Activated CD4-positive, alpha-beta T cell treated with anti-CD3 and anti-CD28 coated beads, Interleukin-2, amount 50 U/mL, for 1 hour (primary cell): ENCODE measurements around the gene STX18.
"Not testable (repeated sequence)": the region's sequence is repeated elsewhere in the genome, so short reads cannot be mapped to it uniquely, and the experiment has no call there.

ENCODE experiments used
- DNase-seq: peaks from one replicate; pipeline ENCODE4 v3.0.0-alpha.2; 2020

The STX18 gene

DNA sequence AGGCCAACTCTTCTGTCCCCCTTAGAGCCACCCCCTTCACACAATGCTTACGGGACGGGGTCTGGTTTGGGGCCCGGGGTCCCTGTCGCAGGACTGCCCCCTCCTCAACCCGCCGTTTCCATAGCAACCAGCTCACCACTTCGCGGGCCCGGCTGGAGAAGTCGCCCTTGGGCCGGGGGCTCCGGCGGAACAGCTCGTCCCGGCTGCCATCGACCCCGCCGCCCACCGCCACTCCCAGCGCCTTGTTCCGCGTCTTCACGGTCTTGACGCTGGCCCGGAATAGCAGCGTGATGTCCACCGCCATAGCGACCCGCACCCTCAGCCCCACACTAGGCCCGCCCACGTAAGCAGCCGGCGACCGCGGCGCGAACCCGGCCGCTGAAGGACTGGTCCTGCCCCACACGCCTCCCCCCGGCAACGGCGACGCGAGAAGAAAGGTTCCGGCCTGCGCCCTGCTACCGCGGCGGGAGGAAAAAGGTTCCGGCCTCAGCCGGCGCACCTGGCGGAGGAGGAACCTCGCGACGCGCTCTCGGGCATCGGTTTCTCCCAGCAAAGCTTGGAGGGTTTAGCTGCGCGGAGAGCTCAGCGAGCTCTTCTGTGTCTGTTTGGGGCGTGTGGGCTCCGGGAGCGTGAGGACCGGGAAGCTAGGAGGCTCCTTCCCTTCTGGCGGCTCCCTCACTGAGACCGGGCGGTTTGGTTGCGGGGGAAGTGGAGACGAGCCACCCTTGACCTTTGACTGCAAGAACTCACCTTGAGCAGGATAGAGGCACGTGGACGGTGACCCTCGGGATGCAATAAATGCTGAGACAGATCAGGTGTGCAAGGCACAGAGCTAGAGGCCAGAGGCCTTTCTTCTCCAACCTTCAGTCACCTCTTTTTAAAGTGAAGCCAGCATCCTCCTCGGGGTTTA lies at the start of gene STX18:
STX18 (minus strand) TSS at position 388 of the 910 bp plus-strand sequence; CDS start at position 304, 84 bp downstream.
- DNase-seq = peak; percentile 88

GRCh38 chr4:4591071-4591470 lies 49.2 kb upstream of the STX18 start:
- no peak for DNase-seq

DNA sequence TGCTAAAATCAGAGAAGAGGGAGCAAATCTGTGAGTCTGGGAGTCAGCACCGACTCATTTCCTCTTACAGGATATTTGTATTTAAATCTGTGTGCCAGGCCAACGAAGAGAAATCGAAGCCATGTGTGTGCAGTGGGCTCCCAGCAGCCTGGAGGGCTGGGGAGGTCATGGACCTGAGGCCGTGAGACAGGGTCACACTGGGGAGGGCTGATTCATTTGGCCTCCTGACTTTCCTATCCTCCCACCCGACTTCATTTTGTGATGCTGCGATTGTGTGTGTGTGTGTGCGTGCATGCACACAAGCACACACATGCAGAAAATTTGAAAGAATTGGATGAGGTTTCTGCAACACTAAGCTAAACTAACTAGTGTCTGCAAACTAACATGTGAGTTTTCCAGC lies 48.7 kb upstream of the STX18 start:
- DNase-seq = no peak

DNA sequence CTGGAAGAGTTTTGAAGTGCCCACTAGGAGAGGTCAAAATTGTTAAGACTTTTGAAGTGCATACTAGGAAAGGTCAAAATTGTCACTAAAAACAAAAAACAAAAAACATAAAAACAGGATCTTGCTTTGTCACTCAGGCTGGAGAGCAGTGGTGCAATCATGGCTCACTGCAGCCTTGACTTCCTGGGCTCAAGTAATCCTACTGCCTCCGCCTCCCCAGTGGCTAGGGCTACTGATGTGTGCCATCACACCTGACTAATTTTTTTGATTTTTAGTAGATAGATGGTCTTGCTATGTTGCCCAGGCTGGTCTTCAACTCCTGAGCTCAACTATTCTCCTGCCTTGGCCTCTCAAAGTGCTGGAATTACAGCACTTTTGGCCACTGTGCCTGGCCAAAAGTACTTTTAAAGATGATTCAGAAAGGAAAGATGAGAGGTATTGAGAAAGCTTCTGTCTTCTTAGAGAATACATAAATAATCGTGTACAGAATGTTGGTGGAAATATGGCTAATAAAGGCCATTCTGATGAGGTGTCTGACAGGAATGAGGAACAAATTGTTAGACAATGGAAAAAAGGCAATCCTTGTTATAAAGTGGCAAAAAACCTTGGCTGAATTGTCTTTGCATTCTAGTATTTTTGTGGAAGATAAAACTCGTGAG lies 43.3 kb upstream of the STX18 start:
- DNase-seq = no peak

DNA sequence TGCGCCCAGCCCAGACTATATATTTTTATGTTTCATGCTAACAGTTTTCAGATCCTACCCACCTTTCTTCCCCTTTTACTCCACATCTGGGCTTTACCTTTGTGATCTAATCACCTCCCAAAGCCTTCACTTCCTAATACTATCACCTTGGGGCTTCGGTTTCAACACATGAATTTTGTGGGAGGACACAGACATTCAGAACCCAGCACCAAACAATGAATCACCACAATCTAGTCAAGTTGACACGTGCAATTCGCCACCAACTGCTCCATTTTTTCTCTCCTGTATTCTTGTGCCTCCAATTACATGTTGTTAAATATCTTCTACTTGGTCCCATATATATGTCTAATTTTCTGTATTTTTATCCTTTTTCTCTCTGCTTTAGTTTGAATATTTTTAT lies 41.8 kb upstream of the STX18 start:
- DNase-seq = no peak

DNA sequence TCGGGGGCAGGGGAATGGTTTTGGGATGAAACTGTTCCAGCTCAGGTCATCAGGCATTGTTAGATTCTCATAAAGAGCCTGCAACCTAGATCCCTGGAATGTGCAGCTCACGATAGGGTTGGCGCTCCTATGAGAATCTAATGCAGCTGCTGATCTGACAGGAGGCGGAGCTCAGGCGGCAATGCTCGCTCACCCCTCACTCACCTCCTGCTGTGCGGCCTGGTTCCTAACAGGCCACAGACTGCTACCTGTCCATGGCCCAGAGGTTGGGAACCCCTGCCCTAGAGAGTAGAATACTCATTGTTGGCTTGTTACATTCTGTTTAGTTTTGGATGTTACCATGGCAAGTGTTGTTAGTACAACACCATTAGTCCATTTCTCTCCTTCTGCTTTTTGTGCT lies 40.8 kb upstream of the STX18 start:
- no peak for DNase-seq

DNA sequence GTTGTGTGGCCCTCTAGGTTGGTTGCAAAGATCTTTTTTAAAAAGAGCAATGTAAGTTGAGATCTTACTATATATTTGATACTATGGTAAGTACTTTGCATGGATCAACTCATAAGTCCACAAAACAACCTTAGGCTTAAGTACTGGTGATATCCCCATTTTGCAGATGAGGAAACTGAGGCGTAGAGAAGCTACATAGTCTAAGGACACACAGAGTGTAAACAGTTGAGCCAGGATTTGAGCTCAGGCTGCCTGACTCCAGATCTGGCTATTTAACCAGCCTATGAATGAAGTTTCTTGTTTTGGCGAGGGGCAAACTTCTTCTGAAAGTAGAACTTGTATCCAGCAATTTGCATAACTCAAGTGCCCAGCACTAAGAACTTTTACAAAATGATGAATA lies 38.6 kb upstream of the STX18 start:
- no peak for DNase-seq

DNA sequence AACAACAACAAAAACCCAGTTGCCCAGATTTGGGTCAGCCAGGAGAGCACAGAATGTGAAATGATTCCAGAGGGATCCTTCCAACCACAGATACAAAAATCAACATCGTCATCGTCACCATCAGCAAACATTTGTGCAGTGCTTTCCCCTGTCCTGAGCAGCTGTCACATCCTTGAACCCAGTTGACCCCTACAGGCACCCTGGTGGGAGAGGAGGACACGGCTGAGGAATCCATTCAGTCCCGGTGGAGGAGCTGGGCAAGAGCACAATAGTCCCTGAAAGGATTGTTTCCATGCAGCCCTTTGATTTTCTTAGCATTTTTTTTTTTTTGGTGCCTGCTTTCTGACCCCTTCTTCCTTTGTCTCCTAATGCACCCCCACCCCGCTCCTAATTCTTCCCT lies 37.1 kb upstream of the STX18 start:
- DNase-seq = no peak

DNA sequence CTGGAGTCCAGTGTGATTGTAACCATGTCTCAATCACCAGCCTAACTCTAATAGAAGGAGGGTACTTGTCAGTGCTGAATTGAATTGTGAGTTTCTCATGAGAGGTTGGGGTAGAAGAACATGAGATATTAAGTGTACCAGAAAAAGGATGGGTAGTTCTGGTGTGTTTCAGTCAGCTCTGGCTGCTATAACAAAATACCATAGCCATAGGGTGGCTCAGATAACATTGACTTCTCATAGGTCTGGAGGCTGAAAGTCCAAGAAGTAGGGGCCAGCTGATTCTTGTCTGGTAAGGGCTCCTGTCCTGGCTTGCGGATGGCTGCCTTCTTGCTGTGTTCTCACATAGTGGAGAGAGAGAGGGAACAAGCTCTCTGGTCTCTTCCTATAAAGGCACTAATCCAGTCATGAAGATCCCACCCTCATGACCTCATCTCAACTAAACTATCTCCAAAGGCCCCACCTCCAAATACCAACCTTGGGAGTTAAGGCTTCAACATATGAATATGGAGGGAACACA lies 35.6 kb upstream of the STX18 start:
- DNase-seq = no peak

GRCh38 chr4:4575284-4576211 lies 33.7 kb upstream of the STX18 start:
- peak; percentile 52 for DNase-seq

- DNase-seq = no peak
Observed at GRCh38 chr4:4574792-4575191, 32.9 kb upstream of the STX18 start.

DNA sequence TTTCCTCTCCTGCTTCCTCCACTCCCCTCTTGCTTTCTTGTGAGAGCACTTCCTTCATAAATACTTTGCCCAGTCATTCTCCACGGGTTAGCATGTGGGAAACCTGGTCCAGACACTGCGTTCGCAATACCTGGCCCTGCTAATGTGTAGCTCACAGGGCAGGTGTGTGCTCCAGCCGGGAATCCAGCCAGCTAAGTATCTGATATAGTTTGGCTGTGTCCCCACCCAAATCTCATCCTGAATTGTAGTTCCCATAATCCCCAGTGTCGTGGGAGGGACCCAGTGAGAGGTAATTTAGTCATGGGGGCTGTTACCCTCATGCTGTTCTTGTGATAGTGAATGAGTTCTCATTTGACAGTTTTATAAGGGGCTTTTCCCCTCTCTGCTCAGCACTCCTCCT lies 32.2 kb upstream of the STX18 start:
- DNase-seq = no peak

- DNase-seq = no peak
Observed at GRCh38 chr4:4572821-4573220, 31.0 kb upstream of the STX18 start.

DNA sequence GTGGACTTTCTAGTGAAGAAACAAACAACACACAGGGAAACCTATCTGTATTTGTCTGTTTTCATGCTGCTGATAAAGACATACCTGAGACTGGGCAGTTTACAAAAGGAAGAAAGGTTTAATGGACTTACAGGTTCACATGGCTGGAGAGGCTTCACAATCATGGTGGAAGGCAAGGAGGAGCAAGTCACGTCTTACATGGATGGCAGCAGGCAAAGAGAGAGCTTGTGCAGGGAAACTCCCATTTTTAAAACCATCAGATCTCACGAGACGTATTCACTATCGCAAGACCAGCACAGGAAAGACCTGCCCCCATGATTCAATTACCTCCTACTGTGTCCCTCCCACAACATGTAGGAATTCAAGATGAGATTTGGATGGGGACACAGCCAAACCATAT lies 28.0 kb upstream of the STX18 start:
- not testable (repeated sequence) for DNase-seq

DNA sequence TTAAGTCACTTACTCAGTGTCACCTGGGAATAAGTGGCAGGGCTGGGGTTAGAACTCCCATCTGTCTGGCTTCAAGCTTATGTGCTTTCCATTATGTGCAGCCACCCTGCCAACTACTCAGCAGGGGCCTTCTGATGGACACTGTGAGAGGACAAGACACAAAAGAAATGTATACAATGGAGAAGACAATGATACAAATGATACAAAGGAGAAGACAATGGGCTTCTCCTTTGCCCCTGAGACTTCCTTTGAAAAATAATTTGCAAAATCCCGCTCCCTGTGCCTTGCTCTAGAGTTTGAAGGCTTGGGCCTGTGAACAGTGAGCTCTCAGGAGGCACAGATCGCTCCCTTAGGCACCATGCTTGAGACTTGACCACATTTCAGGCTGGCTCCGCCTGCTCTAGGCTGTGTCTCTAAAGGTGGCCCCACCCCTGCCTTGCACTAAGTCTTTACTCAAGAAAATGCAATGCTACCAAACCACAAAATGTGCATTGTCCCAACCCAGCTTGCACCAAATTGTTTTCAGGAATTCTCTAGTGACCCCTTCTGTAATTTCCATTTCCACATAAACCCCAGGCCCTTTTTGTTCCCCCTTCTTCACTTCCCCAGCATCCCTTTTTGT lies 27.1 kb upstream of the STX18 start:
- no peak for DNase-seq

- not testable (repeated sequence) for DNase-seq
Observed at GRCh38 chr4:4566359-4566758, 24.5 kb upstream of the STX18 start.

DNA sequence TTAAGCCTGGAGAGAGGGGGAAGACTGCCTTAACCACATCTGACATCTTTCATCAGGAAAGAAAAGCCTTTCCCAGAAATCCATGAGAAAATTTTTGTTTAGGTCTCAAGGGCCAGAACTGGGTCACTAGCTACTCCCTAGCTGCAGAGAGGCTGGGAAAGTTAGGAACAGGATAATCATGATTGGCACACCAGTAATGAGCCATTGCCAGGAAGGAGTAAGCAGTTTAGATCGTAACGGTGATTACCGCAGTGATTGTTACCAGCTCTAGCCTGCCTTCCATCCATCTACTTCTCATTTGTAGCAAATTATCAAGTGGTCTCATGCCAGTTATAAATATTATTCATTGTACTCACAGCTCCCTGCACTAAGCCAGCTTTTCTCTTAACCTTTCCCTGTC lies 22.7 kb upstream of the STX18 start:
- no peak for DNase-seq

DNA sequence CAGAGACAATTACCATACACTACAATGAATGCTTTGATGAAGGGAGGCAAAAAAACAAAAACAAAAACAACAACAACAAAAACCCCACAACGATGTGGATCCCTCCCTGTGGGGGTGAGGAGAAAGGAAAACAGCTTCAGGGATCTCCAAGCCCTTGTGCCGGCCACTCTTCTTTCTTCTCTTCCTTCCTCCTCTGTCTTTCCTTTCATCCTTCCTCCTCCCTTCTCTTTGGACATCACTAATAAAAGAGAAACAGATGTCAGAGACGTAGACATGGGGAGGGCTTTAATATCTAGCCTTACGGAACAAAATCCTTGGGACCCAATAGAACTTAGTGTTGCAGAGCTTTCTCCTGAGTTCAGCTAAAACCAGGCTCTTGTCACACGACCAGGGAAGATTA lies 18.8 kb upstream of the STX18 start:
- no peak for DNase-seq

DNA sequence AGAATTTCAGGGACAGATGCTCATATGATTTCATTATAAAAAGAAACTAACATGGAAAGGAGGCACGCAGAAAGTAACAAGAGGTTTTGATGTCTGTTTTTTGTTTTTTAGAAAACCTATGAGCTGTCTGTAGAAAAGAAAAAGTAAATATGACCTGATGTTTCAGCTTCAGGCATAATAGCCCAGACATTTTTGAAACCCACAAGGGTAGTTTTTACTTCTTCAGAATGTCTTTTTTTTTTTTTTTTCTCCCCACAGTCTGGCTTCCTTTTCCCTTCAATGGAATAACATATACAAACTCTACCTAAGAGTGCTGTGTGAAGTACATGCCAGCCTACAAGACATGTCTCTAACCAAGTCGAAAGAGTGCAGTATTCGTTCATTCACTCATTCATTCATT lies 18.3 kb upstream of the STX18 start:
- DNase-seq = no peak

DNA sequence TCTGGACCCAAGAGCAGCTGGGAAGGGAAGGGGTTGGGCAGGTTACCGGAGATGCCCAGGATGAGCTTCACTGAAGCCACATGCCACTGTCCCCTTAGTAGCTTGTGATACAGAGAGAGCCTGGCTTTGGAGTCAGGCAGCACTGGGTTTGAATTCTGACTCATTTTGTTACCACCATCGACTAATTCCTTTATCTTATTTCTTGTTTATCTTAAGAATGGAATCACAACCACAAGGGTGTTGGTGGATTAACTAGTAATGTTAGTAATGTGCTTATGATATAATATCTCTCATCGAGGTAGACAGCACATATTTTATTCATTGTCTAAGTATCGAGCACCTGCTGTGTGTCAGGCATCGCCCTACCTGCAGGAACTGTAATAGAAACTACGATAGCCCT lies 17.7 kb upstream of the STX18 start:
- DNase-seq = no peak

DNA sequence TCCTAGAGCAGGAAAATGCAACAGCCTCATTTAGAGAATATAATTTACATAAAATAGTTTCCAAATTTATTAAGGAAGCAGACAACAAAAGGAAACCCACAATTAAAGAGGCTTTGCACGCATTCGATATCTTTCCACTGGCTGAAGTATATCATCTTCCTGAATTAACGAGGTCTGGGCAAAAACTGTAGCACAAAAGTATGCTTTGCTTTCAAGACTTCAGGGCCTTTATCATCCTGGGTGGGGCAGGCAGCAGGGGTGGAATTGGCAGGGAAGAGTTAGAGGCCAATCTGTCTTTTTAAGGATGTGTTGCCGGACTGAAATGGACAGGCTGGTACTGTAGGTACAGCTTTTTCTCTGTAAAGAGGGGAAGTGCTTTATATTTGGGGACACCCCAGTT lies 17.0 kb upstream of the STX18 start:
- no peak for DNase-seq

GRCh38 chr4:4555916-4556315 lies 14.1 kb upstream of the STX18 start:
- DNase-seq = no peak

- no peak for DNase-seq
Observed at GRCh38 chr4:4554234-4554633, 12.4 kb upstream of the STX18 start.
